Measurements from ENCODE around the gene LARGE1. TPM values are rescaled to one million over a fixed set of nuclear protein-coding genes. Genes with fewer than 3 reads are reported as not detected.

The LARGE1 gene
- total and polyA plus RNA-seq, 2 of the 8 experiments (the other 6 are each of a cell fraction or from before 2014, with no cell fraction given), result 43.7 to 83.0 TPM

- TF ChIP-seq, protein P1, sequence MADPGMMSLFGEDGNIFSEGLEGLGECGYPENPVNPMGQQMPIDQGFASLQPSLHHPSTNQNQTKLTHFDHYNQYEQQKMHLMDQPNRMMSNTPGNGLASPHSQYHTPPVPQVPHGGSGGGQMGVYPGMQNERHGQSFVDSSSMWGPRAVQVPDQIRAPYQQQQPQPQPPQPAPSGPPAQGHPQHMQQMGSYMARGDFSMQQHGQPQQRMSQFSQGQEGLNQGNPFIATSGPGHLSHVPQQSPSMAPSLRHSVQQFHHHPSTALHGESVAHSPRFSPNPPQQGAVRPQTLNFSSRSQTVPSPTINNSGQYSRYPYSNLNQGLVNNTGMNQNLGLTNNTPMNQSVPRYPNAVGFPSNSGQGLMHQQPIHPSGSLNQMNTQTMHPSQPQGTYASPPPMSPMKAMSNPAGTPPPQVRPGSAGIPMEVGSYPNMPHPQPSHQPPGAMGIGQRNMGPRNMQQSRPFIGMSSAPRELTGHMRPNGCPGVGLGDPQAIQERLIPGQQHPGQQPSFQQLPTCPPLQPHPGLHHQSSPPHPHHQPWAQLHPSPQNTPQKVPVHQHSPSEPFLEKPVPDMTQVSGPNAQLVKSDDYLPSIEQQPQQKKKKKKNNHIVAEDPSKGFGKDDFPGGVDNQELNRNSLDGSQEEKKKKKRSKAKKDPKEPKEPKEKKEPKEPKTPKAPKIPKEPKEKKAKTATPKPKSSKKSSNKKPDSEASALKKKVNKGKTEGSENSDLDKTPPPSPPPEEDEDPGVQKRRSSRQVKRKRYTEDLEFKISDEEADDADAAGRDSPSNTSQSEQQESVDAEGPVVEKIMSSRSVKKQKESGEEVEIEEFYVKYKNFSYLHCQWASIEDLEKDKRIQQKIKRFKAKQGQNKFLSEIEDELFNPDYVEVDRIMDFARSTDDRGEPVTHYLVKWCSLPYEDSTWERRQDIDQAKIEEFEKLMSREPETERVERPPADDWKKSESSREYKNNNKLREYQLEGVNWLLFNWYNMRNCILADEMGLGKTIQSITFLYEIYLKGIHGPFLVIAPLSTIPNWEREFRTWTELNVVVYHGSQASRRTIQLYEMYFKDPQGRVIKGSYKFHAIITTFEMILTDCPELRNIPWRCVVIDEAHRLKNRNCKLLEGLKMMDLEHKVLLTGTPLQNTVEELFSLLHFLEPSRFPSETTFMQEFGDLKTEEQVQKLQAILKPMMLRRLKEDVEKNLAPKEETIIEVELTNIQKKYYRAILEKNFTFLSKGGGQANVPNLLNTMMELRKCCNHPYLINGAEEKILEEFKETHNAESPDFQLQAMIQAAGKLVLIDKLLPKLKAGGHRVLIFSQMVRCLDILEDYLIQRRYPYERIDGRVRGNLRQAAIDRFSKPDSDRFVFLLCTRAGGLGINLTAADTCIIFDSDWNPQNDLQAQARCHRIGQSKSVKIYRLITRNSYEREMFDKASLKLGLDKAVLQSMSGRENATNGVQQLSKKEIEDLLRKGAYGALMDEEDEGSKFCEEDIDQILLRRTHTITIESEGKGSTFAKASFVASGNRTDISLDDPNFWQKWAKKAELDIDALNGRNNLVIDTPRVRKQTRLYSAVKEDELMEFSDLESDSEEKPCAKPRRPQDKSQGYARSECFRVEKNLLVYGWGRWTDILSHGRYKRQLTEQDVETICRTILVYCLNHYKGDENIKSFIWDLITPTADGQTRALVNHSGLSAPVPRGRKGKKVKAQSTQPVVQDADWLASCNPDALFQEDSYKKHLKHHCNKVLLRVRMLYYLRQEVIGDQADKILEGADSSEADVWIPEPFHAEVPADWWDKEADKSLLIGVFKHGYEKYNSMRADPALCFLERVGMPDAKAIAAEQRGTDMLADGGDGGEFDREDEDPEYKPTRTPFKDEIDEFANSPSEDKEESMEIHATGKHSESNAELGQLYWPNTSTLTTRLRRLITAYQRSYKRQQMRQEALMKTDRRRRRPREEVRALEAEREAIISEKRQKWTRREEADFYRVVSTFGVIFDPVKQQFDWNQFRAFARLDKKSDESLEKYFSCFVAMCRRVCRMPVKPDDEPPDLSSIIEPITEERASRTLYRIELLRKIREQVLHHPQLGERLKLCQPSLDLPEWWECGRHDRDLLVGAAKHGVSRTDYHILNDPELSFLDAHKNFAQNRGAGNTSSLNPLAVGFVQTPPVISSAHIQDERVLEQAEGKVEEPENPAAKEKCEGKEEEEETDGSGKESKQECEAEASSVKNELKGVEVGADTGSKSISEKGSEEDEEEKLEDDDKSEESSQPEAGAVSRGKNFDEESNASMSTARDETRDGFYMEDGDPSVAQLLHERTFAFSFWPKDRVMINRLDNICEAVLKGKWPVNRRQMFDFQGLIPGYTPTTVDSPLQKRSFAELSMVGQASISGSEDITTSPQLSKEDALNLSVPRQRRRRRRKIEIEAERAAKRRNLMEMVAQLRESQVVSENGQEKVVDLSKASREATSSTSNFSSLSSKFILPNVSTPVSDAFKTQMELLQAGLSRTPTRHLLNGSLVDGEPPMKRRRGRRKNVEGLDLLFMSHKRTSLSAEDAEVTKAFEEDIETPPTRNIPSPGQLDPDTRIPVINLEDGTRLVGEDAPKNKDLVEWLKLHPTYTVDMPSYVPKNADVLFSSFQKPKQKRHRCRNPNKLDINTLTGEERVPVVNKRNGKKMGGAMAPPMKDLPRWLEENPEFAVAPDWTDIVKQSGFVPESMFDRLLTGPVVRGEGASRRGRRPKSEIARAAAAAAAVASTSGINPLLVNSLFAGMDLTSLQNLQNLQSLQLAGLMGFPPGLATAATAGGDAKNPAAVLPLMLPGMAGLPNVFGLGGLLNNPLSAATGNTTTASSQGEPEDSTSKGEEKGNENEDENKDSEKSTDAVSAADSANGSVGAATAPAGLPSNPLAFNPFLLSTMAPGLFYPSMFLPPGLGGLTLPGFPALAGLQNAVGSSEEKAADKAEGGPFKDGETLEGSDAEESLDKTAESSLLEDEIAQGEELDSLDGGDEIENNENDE (IDR thresholded peaks at IDR 0.05; ENCODE audit: insufficient replicate concordance, low read length), result no peak
- TF ChIP-seq SIX5 (IDR thresholded peaks at IDR 0.05; ENCODE audit: low read depth, low read length) (no peak), SRF (IDR thresholded peaks at IDR 0.05; ENCODE audit: low read depth, low read length) (no peak), CTCF (IDR thresholded peaks at IDR 0.05; ENCODE audit: control extremely low read depth in 1 of 3, insufficient read depth in 1 of 3, low read depth in 1 of 3, low read length in 3 of 3) (no peak), SP1 (IDR thresholded peaks at IDR 0.05; ENCODE audit: low read depth, low read length) (no peak), HDAC6 (IDR thresholded peaks at IDR 0.05; ENCODE audit: low read depth, low read length) (no peak), BCL11A (IDR thresholded peaks at IDR 0.05; ENCODE audit: low read depth in 2 of 2, low read length in 2 of 2) (no peak), HDAC2 (IDR thresholded peaks at IDR 0.05; ENCODE audit: borderline replicate concordance in 1 of 2, low read depth in 2 of 2, low read length in 2 of 2) (no peak), SP4 (IDR thresholded peaks at IDR 0.05; ENCODE audit: low read length) (no peak), EGR1 (IDR thresholded peaks at IDR 0.05; ENCODE audit: borderline replicate concordance, low read depth, low read length) (no peak)
These were observed 149.6 kb downstream of the LARGE1 start (continued) for GRCh38 chr22:33770723-33771122.
